Bronchial epithelial cell (primary cell): Measurements from ENCODE around the gene ARL9. TPM values are rescaled to one million over a fixed set of nuclear protein-coding genes. Genes with fewer than 3 reads are reported as not detected.

Experiments
- DNase-seq: peaks from one replicate; pipeline ENCODE4 v3.0.0-alpha.2; 2010; ENCODE audit warnings: low read depth
- FAIRE-seq: peaks from 2 replicates; lab custom pipeline; 2011; peaks lifted over from hg19 to GRCh38; lab: Jason Lieb, UNC
- H3K27me3 ChIP-seq: 2 replicates; pipeline ENCODE4 v1.5.1; 2011; ENCODE audit warnings: low read length; ENCODE audit not compliant: control insufficient read depth, insufficient read depth
- H3K36me3 ChIP-seq: 2 replicates; pipeline ENCODE4 v1.5.1; 2011; ENCODE audit warnings: low read length; ENCODE audit not compliant: control insufficient read depth, insufficient read depth
- H3K4me3 ChIP-seq: 2 replicates; pipeline ENCODE4 v1.5.1; 2011; ENCODE audit warnings: mild to moderate bottlenecking, low read depth, low read length, control low read depth
- total RNA-seq: library from RNA; depleted of rRNA; stranded (reverse); fragments of >200 nt; gene quantifications from 2 replicates; pipeline ENCODE4 v1.2.1, GENCODE V29; 2014
- TF ChIP-seq, protein P1 (sequence below): IDR thresholded peaks from 2 replicates; pipeline ENCODE4 v1.5.1; 2011; ENCODE audit warnings: mild to moderate bottlenecking, moderate library complexity, low read length, control low read depth, inconsistent platforms; ENCODE audit not compliant: insufficient read depth, severe bottlenecking

ARL9 gene
- total RNA-seq, 1 donor from 2014 or later = under 0.01 TPM

DNA sequence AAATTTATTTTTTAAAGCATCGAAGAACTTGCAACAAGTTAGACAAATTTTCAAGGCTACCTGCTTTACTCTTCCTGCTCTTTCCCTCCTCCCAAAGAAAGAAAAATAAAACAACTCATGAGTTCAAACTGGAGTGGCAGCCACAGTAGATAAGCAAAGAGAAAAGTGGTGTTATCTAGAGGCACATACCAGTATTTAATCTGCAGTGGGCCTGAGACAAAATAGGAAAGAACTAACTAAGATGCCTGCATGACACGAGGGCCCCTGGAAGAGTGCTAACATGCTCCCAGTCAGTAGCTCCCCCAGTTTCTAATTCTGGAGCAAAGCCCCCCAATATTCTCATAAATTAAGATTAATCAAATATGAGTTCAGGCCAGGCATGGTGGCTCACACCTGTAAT lies 7.9 kb downstream of the ARL9 start:
- DNase-seq (no peak), FAIRE-seq (no peak)
- Histone ChIP-seq H3K4me3 (no peak overlapping the region), H3K36me3 (no peaks in the 10 kb centered on the region), H3K27me3 (no peaks in the 10 kb centered on the region)
- TF ChIP-seq, protein P1, sequence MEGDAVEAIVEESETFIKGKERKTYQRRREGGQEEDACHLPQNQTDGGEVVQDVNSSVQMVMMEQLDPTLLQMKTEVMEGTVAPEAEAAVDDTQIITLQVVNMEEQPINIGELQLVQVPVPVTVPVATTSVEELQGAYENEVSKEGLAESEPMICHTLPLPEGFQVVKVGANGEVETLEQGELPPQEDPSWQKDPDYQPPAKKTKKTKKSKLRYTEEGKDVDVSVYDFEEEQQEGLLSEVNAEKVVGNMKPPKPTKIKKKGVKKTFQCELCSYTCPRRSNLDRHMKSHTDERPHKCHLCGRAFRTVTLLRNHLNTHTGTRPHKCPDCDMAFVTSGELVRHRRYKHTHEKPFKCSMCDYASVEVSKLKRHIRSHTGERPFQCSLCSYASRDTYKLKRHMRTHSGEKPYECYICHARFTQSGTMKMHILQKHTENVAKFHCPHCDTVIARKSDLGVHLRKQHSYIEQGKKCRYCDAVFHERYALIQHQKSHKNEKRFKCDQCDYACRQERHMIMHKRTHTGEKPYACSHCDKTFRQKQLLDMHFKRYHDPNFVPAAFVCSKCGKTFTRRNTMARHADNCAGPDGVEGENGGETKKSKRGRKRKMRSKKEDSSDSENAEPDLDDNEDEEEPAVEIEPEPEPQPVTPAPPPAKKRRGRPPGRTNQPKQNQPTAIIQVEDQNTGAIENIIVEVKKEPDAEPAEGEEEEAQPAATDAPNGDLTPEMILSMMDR = no peak

DNA sequence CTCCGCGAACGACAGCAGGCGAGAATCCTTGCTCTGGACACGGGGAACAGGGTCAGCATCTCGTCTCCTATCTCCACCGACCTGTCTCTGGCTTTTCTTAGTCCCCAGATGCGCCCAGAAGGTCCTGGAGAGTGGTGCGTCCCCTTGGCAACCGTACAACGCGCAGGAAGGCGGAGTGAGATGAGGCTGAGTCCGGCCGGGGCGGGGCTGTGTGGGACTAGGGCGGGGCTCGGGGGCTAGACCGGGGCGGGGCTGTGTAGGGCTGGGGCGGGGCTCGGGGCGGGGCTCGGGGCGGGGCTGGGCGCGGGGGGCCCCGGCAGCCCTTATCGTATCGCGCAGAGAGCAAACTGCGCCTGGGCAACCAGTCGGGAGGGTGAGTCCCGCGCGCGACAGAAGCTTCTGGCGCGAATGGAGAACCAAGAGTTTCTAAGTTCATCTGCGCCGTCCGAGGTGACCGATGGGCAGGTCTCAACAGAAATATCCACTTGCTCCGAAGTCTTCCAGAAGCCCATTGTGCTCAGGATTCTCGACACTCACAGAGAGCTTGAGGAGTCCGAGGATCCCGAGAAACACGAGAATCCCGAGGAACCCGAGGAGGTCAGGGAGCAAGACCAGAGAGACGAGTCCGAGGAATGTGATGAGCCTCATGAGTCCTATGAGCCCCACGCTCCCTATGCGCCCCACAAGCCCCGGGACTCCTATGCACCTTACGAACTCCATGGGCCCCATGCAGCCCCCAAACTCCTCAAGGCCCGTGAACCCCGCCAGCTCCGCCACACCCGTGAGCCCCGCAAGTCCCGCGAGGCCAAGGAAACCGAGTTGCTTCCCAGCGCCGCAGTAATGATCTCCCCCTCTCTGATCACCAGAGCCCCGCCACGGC lies 24.9 kb downstream of the ARL9 start:
- FAIRE-seq (no peak), DNase-seq (peak; percentile 64)
- peaks cover 3% of the 10 kb centered on the region for H3K27me3 ChIP-seq
- H3K4me3 ChIP-seq = peak overlapping the region; percentile 45
- TF ChIP-seq, protein P1 = no peak
- H3K36me3 ChIP-seq = no peaks in the 10 kb centered on the region

DNA sequence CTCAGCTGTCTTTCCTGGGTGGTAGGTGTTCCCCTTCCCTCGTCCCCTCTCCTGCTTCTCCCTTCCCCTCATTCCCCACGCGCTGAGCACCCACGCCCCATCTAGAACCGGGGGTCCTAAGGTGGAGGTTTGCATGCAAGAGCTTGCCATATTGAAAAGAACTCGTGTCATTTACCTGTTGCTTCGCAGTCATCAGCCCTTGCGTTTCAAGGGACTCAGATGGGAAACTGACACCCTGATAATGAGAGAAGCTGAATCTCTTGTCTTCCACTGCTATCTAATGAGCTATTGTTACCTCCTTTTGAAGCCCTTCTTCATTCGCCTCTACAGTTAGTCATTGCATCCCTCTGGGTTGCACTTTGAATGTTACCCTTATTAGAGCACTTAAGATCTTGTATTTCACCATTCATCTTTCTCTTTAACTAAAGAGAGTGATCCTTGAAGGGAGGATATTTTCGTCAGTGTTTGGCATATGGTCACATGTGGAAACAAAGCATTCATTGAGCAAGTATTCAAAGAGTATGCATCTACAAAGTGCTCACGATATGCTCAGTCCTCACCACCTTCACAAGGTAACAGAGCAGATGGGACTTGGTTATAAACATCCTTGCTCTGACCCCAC lies 25.7 kb downstream of the ARL9 start:
- Histone ChIP-seq H3K4me3 (peak overlapping the region; percentile 45), H3K36me3 (no peaks in the 10 kb centered on the region), H3K27me3 (peaks cover 3% of the 10 kb centered on the region)
- TF ChIP-seq, protein P1 = no peak
- no peak for FAIRE-seq
- DNase-seq = no peak

DNA sequence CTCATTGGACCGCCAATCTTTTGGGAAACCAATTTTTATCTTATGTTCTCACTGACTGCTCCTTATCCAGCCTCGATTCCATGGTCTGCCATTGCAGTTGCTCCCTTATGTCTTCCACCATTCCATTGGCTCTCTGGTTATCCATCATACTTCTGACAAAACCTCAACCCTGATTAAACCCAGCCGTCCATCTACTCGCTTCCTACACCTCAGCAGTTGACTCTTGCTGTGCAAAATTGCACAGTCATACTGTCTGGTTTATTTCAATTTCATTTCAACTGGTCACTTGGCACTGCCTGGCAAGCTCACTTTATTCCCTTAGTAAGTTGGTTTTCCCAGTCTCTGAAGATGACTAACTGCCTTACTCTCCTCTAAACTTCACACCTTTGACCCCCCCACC lies 26.2 kb downstream of the ARL9 start:
- Histone ChIP-seq H3K4me3 (no peak overlapping the region), H3K27me3 (peaks cover 3% of the 10 kb centered on the region), H3K36me3 (no peaks in the 10 kb centered on the region)
- DNase-seq (no peak), FAIRE-seq (no peak)
- TF ChIP-seq, protein P1 = no peak

DNA sequence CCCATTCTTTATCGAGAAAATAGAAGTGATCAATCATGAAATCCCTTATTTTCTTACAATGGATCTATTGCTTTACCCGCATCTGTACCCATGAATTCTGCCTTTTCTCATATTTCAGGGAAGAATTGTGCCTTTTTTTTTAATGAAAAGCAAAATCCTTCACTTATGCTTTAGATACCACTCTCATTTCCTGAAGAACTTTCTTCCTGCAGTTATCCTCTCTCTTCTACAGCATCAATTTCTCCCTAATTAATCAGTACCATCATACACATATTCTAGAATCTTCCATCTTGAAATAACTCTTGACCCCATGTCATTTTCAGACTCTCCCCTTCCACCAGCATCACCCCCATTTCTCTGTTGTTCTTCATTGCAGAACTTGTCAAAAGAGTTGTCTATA lies 26.6 kb downstream of the ARL9 start:
- FAIRE-seq (no peak), DNase-seq (no peak)
- TF ChIP-seq, protein P1 = no peak
- H3K4me3 ChIP-seq = no peak overlapping the region
- no peaks in the 10 kb centered on the region for H3K36me3 ChIP-seq
- peaks cover 3% of the 10 kb centered on the region for H3K27me3 ChIP-seq
